ENCODE data around the gene EPHB1.

DNA sequence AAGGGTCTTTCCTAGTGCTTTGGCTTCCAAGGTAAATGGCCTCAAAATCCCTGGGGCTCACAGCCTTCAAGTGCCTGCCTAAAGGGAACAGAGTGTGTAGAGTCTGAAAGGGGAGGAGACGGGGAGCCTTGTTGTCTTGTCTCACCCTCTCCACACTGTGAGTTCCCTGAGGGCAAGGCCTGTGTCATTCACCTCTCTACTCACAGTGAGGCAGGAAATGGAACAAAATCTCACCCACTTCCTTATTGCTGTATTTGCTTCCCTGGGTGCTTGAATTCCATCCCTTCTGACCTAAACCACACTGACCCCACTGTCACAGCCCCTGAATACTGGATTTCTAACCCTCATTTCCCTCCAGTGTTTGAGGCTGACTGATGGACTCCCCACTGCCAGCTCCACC is 197.5 kb downstream of the EPHB1 start:
- no peak for TF ChIP-seq POLR2A (IDR thresholded peaks at IDR 0.05; ENCODE audit: low read depth, low read length)
- TF ChIP-seq, protein P1, sequence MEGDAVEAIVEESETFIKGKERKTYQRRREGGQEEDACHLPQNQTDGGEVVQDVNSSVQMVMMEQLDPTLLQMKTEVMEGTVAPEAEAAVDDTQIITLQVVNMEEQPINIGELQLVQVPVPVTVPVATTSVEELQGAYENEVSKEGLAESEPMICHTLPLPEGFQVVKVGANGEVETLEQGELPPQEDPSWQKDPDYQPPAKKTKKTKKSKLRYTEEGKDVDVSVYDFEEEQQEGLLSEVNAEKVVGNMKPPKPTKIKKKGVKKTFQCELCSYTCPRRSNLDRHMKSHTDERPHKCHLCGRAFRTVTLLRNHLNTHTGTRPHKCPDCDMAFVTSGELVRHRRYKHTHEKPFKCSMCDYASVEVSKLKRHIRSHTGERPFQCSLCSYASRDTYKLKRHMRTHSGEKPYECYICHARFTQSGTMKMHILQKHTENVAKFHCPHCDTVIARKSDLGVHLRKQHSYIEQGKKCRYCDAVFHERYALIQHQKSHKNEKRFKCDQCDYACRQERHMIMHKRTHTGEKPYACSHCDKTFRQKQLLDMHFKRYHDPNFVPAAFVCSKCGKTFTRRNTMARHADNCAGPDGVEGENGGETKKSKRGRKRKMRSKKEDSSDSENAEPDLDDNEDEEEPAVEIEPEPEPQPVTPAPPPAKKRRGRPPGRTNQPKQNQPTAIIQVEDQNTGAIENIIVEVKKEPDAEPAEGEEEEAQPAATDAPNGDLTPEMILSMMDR (IDR thresholded peaks at IDR 0.05; ENCODE audit: extremely low read depth in 1 of 2, insufficient read depth in 1 of 2, low read depth in 1 of 2, low read length in 2 of 2) = no peak
